ENCODE data around the gene ZNF491. TPM values are rescaled to one million over a fixed set of nuclear protein-coding genes. Genes with fewer than 3 reads are reported as not detected.

The ZNF491 gene
- total and polyA plus RNA-seq, 9 of the 15 experiments (the other 6 are each of a cell fraction or from before 2014, with no cell fraction given): 0.19 to 0.95 (median 0.39) TPM; not detected in 1

GRCh38 chr19:11781295-11782057, 16.8 kb upstream of the ZNF491 start (continued):
- TF ChIP-seq POLR2B (IDR thresholded peaks at IDR 0.05; ENCODE audit: low read depth, partially characterized antibody): peak; percentile 20
- TF ChIP-seq ETV5 (CRISPR knock-in tag; IDR thresholded peaks at IDR 0.05; ENCODE audit: low read depth): no peak
- no peak for TF ChIP-seq ZNF217 (CRISPR knock-in tag; IDR thresholded peaks at IDR 0.05)
- peak; percentile 80; the same call in 1 of the 2 replicates for TF ChIP-seq CBX5 (IDR thresholded peaks at IDR 0.05; ENCODE audit: borderline replicate concordance, low read depth)
- no peak for TF ChIP-seq NELFE (IDR thresholded peaks at IDR 0.05; ENCODE audit: insufficient read depth, insufficient read length)
- TF ChIP-seq HMGN3 (IDR thresholded peaks at IDR 0.05; ENCODE audit: borderline replicate concordance, extremely low read depth, insufficient read length, low read depth, low read length): no peak
- TF ChIP-seq CBX1 (IDR thresholded peaks at IDR 0.05; ENCODE audit: low read depth): peak; percentile 87; the same call in 1 of the 2 replicates
- peak; percentile 88; the same call in 1 of the 2 replicates for TF ChIP-seq XRCC3 (IDR thresholded peaks at IDR 0.05)
- no peak for TF ChIP-seq CTBP1 (IDR thresholded peaks at IDR 0.05; ENCODE audit: borderline replicate concordance)
- peak; percentile 95 for TF ChIP-seq ZNF280A (IDR thresholded peaks at IDR 0.05; ENCODE audit: low read depth, partially characterized antibody)
- peak; percentile 78 for TF ChIP-seq SOX6 (IDR thresholded peaks at IDR 0.05)
- peak; percentile 90 for TF ChIP-seq ZEB2 (IDR thresholded peaks at IDR 0.05)
- no peak for TF ChIP-seq HOXB6 (CRISPR knock-in tag; IDR thresholded peaks at IDR 0.05; ENCODE audit: borderline replicate concordance)
- TF ChIP-seq ZNF24 (IDR thresholded peaks at IDR 0.05): 0 out of 2 replicates have a peak, but pooled peaks have one; percentile 30
- peak in 1 of 2 experiments; percentile 72; a peak in 2 of 4 replicates for TF ChIP-seq TRIM24 (IDR thresholded peaks at IDR 0.05)

Data from K562 (cell line).